ENCODE measurements around the gene KCNA10. TPM values are rescaled to one million over a fixed set of nuclear protein-coding genes. Genes with fewer than 3 reads are reported as not detected.
A peak's percentile ranks its signal among the peaks of the same experiment; 100 is the strongest.

The KCNA10 gene
- total and polyA plus RNA-seq, 8 donors, result not detected

GRCh38 chr1:110526201-110526780 is 7.3 kb upstream of the KCNA10 start:
- intact Hi-C loops (cut with DNase I), result loop anchor here in 1 of 2 donors (2.0 kb wide), 1 partner anchor 19 kb away; no protein-coding TSS in a partner anchor
- Histone ChIP-seq H3K4me3 (no peak overlapping the region), H3K27ac (no peak overlapping the region), H3K4me1 (no peaks in the 10 kb centered on the region), H3K9me3 (no peaks in the 10 kb centered on the region), H3K27me3 (peaks cover 0 to 76% of the 10 kb centered on the region in 2 donors), H3K36me3 (no peaks in the 10 kb centered on the region)
- ATAC-seq (no peak), DNase-seq (no peak)
- TF ChIP-seq, protein P1, sequence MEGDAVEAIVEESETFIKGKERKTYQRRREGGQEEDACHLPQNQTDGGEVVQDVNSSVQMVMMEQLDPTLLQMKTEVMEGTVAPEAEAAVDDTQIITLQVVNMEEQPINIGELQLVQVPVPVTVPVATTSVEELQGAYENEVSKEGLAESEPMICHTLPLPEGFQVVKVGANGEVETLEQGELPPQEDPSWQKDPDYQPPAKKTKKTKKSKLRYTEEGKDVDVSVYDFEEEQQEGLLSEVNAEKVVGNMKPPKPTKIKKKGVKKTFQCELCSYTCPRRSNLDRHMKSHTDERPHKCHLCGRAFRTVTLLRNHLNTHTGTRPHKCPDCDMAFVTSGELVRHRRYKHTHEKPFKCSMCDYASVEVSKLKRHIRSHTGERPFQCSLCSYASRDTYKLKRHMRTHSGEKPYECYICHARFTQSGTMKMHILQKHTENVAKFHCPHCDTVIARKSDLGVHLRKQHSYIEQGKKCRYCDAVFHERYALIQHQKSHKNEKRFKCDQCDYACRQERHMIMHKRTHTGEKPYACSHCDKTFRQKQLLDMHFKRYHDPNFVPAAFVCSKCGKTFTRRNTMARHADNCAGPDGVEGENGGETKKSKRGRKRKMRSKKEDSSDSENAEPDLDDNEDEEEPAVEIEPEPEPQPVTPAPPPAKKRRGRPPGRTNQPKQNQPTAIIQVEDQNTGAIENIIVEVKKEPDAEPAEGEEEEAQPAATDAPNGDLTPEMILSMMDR (IDR thresholded peaks at IDR 0.05), result no peak

- H3K27me3 ChIP-seq, result peaks cover 0 to 73% of the 10 kb centered on the region in 2 donors
- ATAC-seq, result peak; percentile 48
Observed at GRCh38 chr1:110525249-110525595, 6.2 kb upstream of the KCNA10 start.

GRCh38 chr1:110524311-110525248 is 5.6 kb upstream of the KCNA10 start:
- Histone ChIP-seq H3K4me1 (no peaks in the 10 kb centered on the region), H3K4me3 (no peak overlapping the region), H3K36me3 (no peaks in the 10 kb centered on the region), H3K27ac (no peak overlapping the region), H3K9me3 (no peaks in the 10 kb centered on the region), H3K27me3 (peaks cover 0 to 67% of the 10 kb centered on the region in 2 donors)
- DNase-seq (peak in 3 of 4 donors; percentile 22 to 50 (median 46)), ATAC-seq (peak; percentile 83)
- intact Hi-C loops (cut with DNase I), result loop anchor here in 1 of 2 donors (5.0 kb wide), 1 partner anchor 93 kb away; no protein-coding TSS in a partner anchor
- TF ChIP-seq, protein P1 (IDR thresholded peaks at IDR 0.05), result peak; percentile 47 to 49

More at GRCh38 chr1:110525249-110525595, 6.2 kb upstream of the KCNA10 start:
- TF ChIP-seq, protein P1 (IDR thresholded peaks at IDR 0.05), result no peak
- no peaks in the 10 kb centered on the region for H3K9me3 ChIP-seq
- H3K36me3 ChIP-seq, result no peaks in the 10 kb centered on the region
- intact Hi-C loops (cut with DNase I), result no loop called here
- no peak for DNase-seq
- H3K4me3 ChIP-seq, result no peak overlapping the region
- no peak overlapping the region for H3K27ac ChIP-seq
- no peaks in the 10 kb centered on the region for H3K4me1 ChIP-seq

DNA sequence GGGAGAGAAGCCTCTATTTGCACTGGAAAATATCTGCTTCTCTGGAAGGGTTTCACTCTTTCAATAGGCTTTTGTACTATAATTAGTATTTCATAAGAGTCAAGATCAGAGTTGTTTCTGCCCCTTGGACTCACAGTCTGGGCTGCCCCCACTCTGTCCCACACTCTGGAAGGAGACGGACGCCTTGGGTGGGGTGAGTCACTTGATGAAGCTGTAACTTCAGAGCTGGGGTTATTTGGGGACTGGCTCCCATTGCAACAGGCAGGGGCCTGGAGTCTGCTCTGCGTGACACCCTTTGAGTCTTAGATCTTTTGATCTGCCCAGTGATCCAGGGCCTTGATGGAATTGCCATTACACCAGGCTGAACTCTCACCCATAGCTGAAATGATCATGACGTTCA is 4.0 kb upstream of the KCNA10 start:
- Histone ChIP-seq H3K27ac (no peak overlapping the region), H3K4me3 (no peak overlapping the region), H3K9me3 (no peaks in the 10 kb centered on the region), H3K4me1 (no peaks in the 10 kb centered on the region), H3K27me3 (peaks cover 0 to 59% of the 10 kb centered on the region in 2 donors), H3K36me3 (no peaks in the 10 kb centered on the region)
- intact Hi-C loops (cut with DNase I), result loop anchor here in 1 of 2 donors (5.0 kb wide), 1 partner anchor 94 kb away; no protein-coding TSS in a partner anchor
- peak in 1 of 4 donors; percentile 45 for DNase-seq
- peak; percentile 15 for ATAC-seq
- TF ChIP-seq, protein P1 (IDR thresholded peaks at IDR 0.05), result no peak

DNA sequence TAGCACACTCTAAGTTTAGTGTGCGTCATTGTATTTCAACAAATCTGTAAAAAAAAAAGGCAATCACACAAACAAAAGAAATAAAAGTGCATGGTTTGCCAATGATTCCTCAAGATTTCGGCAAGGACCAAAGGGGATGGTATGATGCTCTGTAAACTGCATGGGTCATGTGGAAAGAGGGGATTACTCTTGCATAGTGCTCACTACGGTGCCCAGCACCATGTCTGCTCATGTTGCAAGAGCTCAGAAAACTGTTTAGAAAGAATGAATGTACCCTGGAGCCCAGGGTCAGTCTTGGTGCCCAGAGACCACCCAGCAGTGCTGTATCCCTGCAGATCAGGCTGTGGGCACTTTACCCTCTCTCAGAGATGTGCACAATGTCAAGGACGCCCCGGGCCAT is 3.6 kb upstream of the KCNA10 start:
- H3K36me3 ChIP-seq, result no peaks in the 10 kb centered on the region
- H3K4me1 ChIP-seq, result no peaks in the 10 kb centered on the region
- H3K4me3 ChIP-seq, result no peak overlapping the region
- TF ChIP-seq, protein P1 (IDR thresholded peaks at IDR 0.05), result no peak
- no peak overlapping the region for H3K27ac ChIP-seq
- ATAC-seq (no peak), DNase-seq (no peak)
- no peaks in the 10 kb centered on the region for H3K9me3 ChIP-seq
- peaks cover 0 to 57% of the 10 kb centered on the region in 2 donors for H3K27me3 ChIP-seq
- intact Hi-C loops (cut with DNase I), result loop anchor here in 1 of 2 donors (5.0 kb wide), 1 partner anchor 95 kb away; no protein-coding TSS in a partner anchor
